RPMI8226 (cell line): ENCODE measurements around the gene C17orf107.
"Not testable (repeated sequence)": the region's sequence is repeated elsewhere in the genome, so short reads cannot be mapped to it uniquely, and the experiment has no call there.

Experiments
- DNase-seq: peaks from one replicate; pipeline ENCODE4 v3.0.0-alpha.2; 2015

C17orf107 gene

GRCh38 chr17:4901108-4901647 lies 1.8 kb downstream of the C17orf107 start:
- no peak for DNase-seq

- no peak for DNase-seq
These were observed 2.5 kb downstream of the C17orf107 start for GRCh38 chr17:4901648-4902344.

- DNase-seq: no peak
These were observed 3.2 kb downstream of the C17orf107 start for GRCh38 chr17:4902540-4902939.

GRCh38 chr17:4903051-4903818 lies 3.9 kb downstream of the C17orf107 start, which contains the start of gene CHRNE:
TSS of gene CHRNE (minus strand) at chr17:4903098. CDS start at chr17:4903063, 35 bp downstream.
- DNase-seq: peak; percentile 89

- DNase-seq: not testable (repeated sequence)
These were observed 7.3 kb downstream of the C17orf107 start for GRCh38 chr17:4906642-4907041.

- no peak for DNase-seq
These were observed 9.0 kb downstream of the C17orf107 start for GRCh38 chr17:4908301-4908700.

GRCh38 chr17:4908711-4909496 lies 9.6 kb downstream of the C17orf107 start:
- peak; percentile 88 for DNase-seq

GRCh38 chr17:4913994-4914393 lies 14.7 kb downstream of the C17orf107 start:
- DNase-seq: no peak

GRCh38 chr17:4914551-4914950 lies 15.2 kb downstream of the C17orf107 start:
- not testable (repeated sequence) for DNase-seq

GRCh38 chr17:4919511-4920047 lies 20.2 kb downstream of the C17orf107 start:
- DNase-seq: no peak

- DNase-seq: no peak
These were observed 21.2 kb downstream of the C17orf107 start for GRCh38 chr17:4920351-4921048.

GRCh38 chr17:4921320-4921719 lies 22.0 kb downstream of the C17orf107 start:
- DNase-seq: no peak

- DNase-seq: not testable (repeated sequence)
These were observed 27.4 kb downstream of the C17orf107 start for GRCh38 chr17:4926577-4927335.

GRCh38 chr17:4928881-4929280 lies 29.5 kb downstream of the C17orf107 start:
- DNase-seq: no peak

- DNase-seq: no peak
These were observed 32.6 kb downstream of the C17orf107 start, which contains the start of gene GP1BA for GRCh38 chr17:4931963-4932362. TSS of gene GP1BA (plus strand) at chr17:4932277. CDS start at chr17:4932605, 328 bp downstream.

- no peak for DNase-seq
These were observed 33.4 kb downstream of the C17orf107 start for GRCh38 chr17:4932756-4933155.

- DNase-seq: no peak
These were observed 34.3 kb downstream of the C17orf107 start for GRCh38 chr17:4933646-4934045.

- peak; percentile 92 for DNase-seq
These were observed 35.0 kb downstream of the C17orf107 start for GRCh38 chr17:4934173-4934979.

- no peak for DNase-seq
These were observed 36.3 kb downstream of the C17orf107 start for GRCh38 chr17:4935650-4936049.

GRCh38 chr17:4936436-4936835 lies 37.1 kb downstream of the C17orf107 start:
- DNase-seq: no peak
